KG1 (cell line): ENCODE results near the gene HSPA1A.
"Not testable (repeated sequence)": the region's sequence is repeated elsewhere in the genome, so short reads cannot be mapped to it uniquely, and the experiment has no call there.

Source experiments
- DNase-seq: peaks from one replicate; lab custom pipeline; 2025; lab: John Stamatoyannopoulos, UW

HSPA1A gene

DNA sequence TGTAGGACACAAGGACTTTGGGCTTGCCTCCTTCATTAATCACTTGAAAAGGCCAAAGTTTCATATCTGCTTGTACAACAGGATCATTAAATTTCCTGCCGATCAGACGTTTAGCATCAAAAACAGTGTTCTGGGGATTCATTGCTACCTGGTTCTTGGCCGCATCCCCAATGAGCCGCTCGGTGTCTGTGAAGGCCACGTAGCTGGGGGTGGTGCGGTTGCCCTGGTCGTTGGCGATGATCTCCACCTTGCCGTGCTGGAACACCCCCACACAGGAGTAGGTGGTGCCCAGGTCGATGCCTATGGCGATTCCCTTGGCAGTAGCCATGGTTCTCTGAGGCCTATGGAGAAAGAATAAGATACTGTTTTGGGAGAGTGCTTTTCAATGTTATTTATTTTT is 3.7 kb upstream of the HSPA1A start:
- DNase-seq = no peak

- DNase-seq = no peak
Observed at GRCh38 chr6:31813465-31813849, 1.9 kb upstream of the HSPA1A start.

GRCh38 chr6:31814677-31815024 is 692 bp upstream of the HSPA1A start:
- DNase-seq = no peak

GRCh38 chr6:31817133-31817928 is 2.0 kb downstream of the HSPA1A start:
- DNase-seq = not testable (repeated sequence)

GRCh38 chr6:31817929-31818511 is 2.7 kb downstream of the HSPA1A start:
- not testable (repeated sequence) for DNase-seq

- no peak for DNase-seq
Observed at GRCh38 chr6:31819871-31820299, 4.5 kb downstream of the HSPA1A start.

GRCh38 chr6:31820399-31820798 is 5.1 kb downstream of the HSPA1A start:
- DNase-seq = not testable (repeated sequence)

GRCh38 chr6:31821301-31822035 is 6.1 kb downstream of the HSPA1A start:
- peak; percentile 75 for DNase-seq

- DNase-seq = peak; percentile 75
Observed at GRCh38 chr6:31822036-31822821, 6.9 kb downstream of the HSPA1A start.

GRCh38 chr6:31823592-31824196 is 8.4 kb downstream of the HSPA1A start:
- DNase-seq = not testable (repeated sequence)

DNA sequence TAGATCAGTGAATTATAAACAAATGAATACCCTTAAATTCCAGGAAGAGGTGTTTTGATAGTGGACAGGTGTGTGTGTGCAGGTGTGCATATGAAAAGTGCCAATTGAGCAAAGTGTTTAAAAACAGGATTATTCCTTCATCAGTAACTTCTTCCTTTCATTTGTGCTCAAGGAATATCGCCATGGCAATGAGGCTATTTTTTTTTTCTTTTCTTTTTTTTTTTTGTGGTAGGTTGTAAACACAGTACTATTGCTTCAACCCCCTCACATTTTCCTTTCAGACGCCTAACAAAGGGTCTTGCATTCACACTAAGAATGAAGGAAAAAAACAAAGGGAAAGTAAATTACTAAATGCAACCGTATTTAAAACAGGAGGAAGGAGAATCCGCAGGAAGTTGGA is 10.2 kb downstream of the HSPA1A start:
- DNase-seq = no peak

DNA sequence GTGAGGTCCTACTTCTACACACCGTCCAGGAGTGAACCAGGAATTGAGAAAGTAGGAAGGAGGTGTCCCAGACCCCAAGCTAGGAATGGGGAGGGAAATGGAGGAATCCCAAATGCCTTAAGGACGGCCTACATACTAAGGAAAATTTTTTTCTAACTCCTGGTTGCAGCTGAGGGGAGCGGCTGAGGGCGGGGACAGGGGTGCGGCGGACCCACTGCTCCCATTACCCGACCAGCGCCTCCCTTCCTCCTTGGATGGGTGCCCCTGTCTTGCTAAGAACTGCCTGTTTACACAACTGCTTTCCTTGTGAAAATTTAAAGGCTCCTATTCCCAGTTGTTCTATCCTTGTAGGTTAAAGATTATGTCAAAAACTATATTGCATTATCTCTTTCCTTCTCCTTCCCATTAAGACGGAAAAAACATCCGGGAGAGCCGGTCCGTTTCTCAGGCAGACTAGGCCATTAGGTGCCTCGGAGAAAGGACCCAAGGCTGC is 11.5 kb downstream of the HSPA1A start:
- DNase-seq = no peak

GRCh38 chr6:31827286-31828079 is 12.1 kb downstream of the HSPA1A start, which contains the start of gene HSPA1B:
Gene HSPA1B (plus strand): TSS chr6:31827738. CDS start chr6:31827951, 213 bp downstream.
- DNase-seq = peak; percentile 100

- peak; percentile 60 for DNase-seq
Observed at GRCh38 chr6:31829633-31830283, 14.4 kb downstream of the HSPA1A start.

DNA sequence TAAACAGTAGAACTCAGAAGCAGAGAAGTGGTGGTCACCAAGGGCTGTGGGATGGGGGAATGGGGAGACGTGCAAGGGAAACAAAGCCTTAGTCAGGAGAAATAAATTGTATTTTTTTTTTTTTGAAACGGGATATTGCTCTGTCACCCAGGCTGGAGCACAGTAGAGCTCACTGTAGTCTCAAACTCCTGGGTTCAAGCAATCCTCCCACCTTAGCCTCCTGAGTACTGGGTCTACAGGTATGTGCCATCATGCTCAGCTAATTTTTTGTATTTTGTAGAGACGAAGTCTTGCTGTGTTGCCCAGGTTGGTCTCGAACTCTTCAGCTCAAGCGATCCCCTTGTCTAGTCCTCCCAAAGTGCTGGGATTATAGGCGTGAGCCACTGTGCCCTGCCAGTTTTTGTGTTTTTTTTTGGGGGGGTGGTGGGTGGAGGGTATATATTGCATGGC is 15.6 kb downstream of the HSPA1A start:
- no peak for DNase-seq

DNA sequence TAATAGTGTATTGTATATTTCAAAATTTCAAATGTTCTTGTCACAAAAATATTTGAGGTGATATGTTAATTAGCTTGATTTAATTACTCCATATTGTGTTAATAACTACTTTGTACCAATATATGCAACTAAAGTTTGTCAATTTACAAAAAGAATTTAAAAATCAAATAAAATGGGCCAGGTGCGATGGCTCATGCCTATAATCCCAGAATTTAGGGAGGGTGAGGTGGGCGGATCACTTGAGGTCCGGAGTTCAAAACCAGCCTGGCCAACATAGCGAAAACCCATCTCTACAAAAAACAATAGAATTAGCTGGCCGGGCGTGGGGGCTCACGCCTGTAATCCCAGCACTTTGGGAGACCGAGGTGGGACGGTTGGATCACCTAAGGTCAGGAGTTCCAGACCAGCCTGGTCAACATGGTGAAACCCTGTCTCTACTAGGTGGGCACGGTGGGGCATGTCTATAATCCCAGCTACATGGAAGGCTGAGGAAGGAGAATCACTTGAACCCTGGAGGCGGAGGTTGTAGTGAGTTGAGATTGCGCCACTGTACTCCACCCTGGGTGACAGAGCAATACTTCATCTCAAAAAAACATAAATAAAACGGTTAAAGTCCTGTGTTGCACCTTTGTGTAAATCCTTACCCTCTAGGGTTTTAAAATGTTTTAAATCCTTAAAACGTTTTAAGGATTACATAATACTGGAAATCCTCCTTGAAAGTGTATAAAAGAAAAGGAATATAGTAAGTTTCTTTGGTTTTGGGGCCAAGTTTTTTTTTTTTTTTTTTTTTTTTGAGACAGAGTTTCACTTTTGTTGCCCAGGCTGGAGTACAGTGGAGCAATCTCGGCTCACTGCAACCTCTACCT is 16.2 kb downstream of the HSPA1A start:
- DNase-seq = no peak

GRCh38 chr6:31834367-31835250 is 19.3 kb downstream of the HSPA1A start:
- DNase-seq = peak; percentile 88

DNA sequence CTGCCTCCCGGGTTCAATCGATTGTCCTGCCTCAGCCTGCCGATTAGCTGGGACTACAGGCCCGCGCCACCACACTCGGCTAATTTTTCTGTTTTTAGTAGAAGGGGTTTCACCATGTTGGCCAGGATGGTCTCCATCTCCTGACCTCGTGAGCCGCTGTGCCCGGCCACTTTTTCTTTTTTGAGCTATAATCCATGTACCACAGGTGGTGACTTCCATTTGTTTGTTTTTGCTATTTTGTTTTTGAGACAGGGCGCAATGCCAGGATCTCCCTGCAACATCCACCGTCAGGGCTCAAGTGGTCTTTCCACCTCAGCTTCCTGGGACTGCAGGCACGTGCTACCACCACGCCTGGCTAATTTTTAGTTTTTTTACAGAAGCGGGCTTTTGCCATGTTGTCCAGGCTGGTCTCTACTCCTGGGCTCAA is 20.7 kb downstream of the HSPA1A start:
- no peak for DNase-seq
